ENCODE measurements around the gene KRTAP4-2.
"Not testable (repeated sequence)": the region's sequence is repeated elsewhere in the genome, so short reads cannot be mapped to it uniquely, and the experiment has no call there.

KRTAP4-2 gene

GRCh38 chr17:41177727-41178271 lies at the start of gene KRTAP4-2:
KRTAP4-2 (minus strand) TSS chr17:41178221; CDS start chr17:41178164, 57 bp downstream.
- DNase-seq: no peak

GRCh38 chr17:41226598-41227095 lies 48.6 kb upstream of the KRTAP4-2 start, which contains the start of gene KRTAP9-2:
KRTAP9-2 (plus strand) TSS chr17:41226648; CDS start chr17:41226655, 7 bp downstream.
- DNase-seq: not testable (repeated sequence)

GRCh38 chr17:41226051-41226450 lies 48.0 kb upstream of the KRTAP4-2 start:
- no peak for DNase-seq

DNA sequence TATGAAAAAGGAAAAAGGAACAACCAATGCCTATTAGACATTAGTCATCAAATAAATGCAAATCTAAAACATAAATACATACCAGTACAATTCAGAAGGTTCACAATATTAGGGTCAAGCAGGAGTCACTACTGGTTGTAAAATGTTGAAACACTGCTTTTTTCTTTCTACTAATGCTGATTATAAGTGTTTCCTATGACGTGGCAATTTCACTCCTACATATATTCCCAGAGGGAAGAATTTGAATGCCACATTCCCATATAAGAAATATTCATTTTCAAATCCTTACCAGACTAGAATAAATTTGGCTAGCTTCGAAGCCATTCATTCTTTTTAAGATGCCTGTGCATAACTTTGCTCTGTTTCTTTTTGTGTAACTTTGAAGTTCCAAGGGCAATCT lies 45.8 kb upstream of the KRTAP4-2 start:
- DNase-seq: no peak

DNA sequence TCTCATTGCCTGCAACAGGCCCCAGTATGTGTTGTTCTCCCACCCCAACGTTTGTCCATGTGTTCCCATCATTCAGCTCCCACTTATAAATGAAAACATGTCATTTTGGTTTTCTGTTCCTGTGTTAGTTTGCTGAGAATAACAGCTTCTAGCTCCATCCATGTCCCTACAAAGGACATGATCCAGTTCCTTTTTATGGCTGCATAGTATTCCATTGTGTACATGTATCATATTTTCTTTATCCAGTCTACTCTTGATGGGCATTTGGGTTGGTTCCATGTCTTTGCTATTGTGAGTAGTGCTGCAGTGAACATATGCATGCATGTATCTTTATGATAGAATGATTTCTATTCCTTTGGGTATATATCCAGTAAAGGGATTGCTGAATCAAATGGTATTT lies 37.7 kb upstream of the KRTAP4-2 start:
- no peak for DNase-seq

GRCh38 chr17:41212524-41213169 lies 34.6 kb upstream of the KRTAP4-2 start:
- DNase-seq: no peak

GRCh38 chr17:41211845-41212466 lies 33.9 kb upstream of the KRTAP4-2 start:
- peak; percentile 52 for DNase-seq

DNA sequence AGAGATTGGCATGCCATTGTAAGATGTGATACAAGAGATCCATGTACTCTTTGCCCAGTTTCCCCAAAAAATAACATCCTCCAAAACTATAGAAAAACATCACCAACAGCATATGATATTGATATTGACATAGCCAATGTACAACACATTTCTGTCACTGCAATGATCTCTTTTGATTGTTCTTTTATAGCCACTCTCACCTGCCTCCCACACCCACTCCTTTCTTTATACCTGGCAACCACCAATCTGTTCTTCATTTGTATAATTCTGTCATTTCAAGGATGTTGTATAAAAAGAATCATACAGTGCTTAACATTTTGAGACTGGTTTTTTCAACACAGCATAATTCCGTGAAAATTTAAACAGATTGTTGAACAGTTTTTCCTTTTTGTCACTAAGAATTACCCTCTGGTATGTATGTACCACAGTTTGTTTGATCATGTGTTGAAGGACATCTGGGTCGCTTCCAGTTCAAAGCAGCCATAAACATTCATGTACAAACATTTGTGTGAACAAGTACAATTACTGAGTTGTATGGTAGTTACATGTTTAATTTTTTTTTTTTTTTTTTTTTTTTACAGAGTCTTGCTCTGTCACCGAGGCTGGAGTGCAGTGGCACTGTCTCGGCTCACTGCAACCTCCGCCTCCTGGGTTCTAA lies 21.5 kb upstream of the KRTAP4-2 start:
- no peak for DNase-seq

DNA sequence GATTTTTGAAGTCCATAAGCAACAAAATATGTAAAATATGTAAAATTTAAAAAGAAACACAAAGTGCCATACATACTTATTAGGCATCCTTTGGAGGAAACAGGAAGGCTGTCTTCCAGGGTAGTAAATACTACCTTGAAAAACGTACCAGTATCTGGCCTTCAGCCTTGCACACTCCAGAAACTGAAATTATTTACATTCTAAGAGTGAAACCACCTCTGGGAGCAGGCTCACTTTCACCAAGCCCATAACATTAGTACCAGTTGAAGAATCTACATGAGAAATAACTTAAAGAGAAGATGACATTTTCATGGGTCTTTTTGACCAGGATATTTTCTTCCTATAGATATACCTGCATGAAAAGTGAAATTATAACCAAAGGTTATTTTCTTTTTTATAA lies 18.0 kb upstream of the KRTAP4-2 start:
- DNase-seq: no peak

- no peak for DNase-seq
Observed at GRCh38 chr17:41190328-41190727, 12.3 kb upstream of the KRTAP4-2 start.

GRCh38 chr17:41189837-41190318 lies 11.9 kb upstream of the KRTAP4-2 start, which contains the start of gene KRTAP9-1:
KRTAP9-1 (plus strand) TSS chr17:41189887; CDS start chr17:41189887, 0 bp downstream.
- DNase-seq: not testable (repeated sequence)

- DNase-seq: no peak
Observed at GRCh38 chr17:41186872-41187271, 8.9 kb upstream of the KRTAP4-2 start.

DNA sequence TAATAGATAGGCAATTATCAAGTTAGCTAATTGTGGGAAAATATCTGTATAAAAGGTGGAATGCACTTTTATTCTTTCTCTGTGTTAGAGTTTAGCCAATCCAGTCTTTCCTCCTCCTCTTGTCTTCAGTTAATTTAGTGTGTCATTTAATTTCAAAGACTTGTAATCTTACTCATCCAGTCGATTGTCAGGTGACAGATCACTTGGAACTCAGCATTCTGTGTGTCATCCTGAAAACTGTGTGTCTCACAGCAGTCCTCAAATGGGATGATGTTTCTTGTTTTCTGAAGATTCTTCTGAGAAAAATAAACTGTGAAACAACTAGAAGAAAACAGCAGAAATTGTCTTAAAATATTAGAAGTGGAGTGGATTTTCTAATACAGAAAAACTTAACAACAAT lies 7.0 kb upstream of the KRTAP4-2 start:
- DNase-seq: no peak

GRCh38 chr17:41184480-41184961 lies 6.5 kb upstream of the KRTAP4-2 start, which contains the start of gene KRTAP4-1:
KRTAP4-1 (minus strand) TSS chr17:41184911; CDS start chr17:41184854, 57 bp downstream.
- no peak for DNase-seq

GRCh38 chr17:41178843-41179616 lies 1.0 kb upstream of the KRTAP4-2 start:
- no peak for DNase-seq

GRCh38 chr17:41178341-41178740 lies 320 bp upstream of the KRTAP4-2 start:
- no peak for DNase-seq

- DNase-seq: no peak
Observed at GRCh38 chr17:41176744-41177387, 1.2 kb downstream of the KRTAP4-2 start.

DNA sequence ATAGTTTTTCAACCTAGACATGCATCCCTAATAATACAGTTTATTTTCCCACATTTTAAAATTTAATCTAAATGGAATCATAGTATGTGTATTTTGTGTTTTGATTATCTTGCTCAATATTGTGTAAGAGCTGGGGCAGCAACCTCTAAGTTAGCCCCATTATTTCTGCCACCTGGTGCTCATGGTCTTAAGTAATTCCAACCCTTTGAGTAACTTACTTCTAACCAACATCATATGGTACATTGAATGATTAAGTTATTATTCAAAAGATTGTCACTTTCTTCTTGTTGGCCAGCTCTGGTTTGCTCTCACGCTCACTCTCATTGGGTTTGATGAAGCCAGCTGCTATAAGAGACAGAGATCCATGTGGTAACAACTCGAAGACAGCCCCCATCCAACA lies 6.1 kb downstream of the KRTAP4-2 start:
- DNase-seq: no peak

DNA sequence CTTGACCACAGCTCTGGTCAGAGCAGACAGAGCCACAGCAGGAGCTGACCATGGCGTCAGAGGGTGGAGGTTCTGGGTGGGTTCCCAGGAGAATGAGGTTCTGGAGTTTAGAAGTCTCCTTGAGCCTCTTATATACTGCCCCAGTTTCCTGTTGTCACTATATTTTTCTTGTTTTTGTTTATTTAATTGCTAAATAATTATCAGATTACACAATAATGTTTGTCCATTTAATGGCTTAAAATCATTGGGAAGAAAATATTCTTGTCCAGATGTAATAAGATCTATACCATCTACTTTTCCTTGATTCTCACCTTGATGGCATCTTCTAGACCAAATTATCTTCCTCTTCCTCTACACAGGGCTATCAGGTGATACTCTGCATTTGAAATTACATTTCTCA lies 9.9 kb downstream of the KRTAP4-2 start, which contains the start of gene KRTAP4-3:
TSS of gene KRTAP4-3 (minus strand) at position 101 of the 400 bp plus-strand sequence. CDS start at position 52, 49 bp downstream.
- DNase-seq: no peak

DNA sequence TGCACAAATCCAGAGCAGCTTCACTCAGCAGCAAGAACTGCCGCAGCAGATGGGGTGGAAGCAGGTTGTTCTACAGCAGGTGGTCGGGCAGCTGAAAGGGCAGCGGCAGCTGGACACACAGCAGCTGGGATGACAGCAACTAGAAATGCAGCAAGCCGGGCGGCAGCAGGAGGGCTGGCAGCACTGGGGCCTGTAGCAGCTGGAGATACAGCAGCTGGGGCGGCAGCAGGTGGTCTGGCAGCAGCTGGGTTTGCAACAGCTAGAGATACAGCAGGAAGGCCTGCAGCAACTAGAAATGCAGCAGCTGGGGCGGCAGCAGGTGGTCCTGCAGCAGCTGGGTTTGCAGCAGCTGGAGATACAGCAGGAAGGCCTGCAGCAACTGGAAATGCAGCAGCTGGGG lies 10.5 kb downstream of the KRTAP4-2 start:
- DNase-seq: no peak

GRCh38 chr17:41163828-41164227 lies 14.2 kb downstream of the KRTAP4-2 start:
- no peak for DNase-seq

- DNase-seq: no peak
Observed at GRCh38 chr17:41160648-41161047, 17.4 kb downstream of the KRTAP4-2 start, which contains the start of gene KRTAP4-4. KRTAP4-4 (minus strand) TSS chr17:41160748; CDS start chr17:41160691, 57 bp downstream.

Data from DMS79 (cell line).